Activated CD8-positive, alpha-beta T cell treated with anti-CD3 and anti-CD28 coated beads for 36 hours (primary cell): ENCODE results near the gene TRMT6. TPM values are rescaled to one million over a fixed set of nuclear protein-coding genes. Genes with fewer than 3 reads are reported as not detected.

Experiments
- ATAC-seq: fragments of 200-7000 bp; cut with Tn5 transposase; one replicate; pipeline ENCODE4 v1.10.0; 2021; ENCODE audit warnings: mild to moderate bottlenecking, moderate library complexity
- CTCF ChIA-PET: fragments of 350-600 bp; sonication (Branson Sonifier 250); formaldehyde crosslinking; loops from one replicate; lab custom pipeline; 2021; ENCODE audit warnings: antibody characterized with exemption; lab: Charles Lee
- POLR2A ChIA-PET: fragments of 350-600 bp; sonication (Branson Sonifier 250); formaldehyde crosslinking; loops from one replicate; lab custom pipeline; 2021; ENCODE audit warnings: antibody characterized with exemption; lab: Charles Lee
- DNase-seq: peaks from one replicate; pipeline ENCODE4 v3.0.0-alpha.2; 2020
- H3K27ac Mint-ChIP-seq: one replicate; pipeline ENCODE4 v1.8.0; 2021; ENCODE audit warnings: mild to moderate bottlenecking, mixed read lengths
- H3K27me3 Mint-ChIP-seq: one replicate; pipeline ENCODE4 v1.8.0; 2021; ENCODE audit warnings: mixed read lengths
- H3K36me3 Mint-ChIP-seq: one replicate; pipeline ENCODE4 v1.8.0; 2021; ENCODE audit warnings: low read depth, mixed read lengths
- H3K4me1 Mint-ChIP-seq: one replicate; pipeline ENCODE4 v1.8.0; 2021; ENCODE audit warnings: low read depth, mixed read lengths
- H3K4me3 Mint-ChIP-seq: one replicate; pipeline ENCODE4 v1.8.0; 2021; ENCODE audit warnings: mild to moderate bottlenecking, moderate library complexity, mixed read lengths
- H3K9me3 Mint-ChIP-seq: one replicate; pipeline ENCODE4 v1.8.0; 2021; ENCODE audit warnings: mixed read lengths
- intact Hi-C: fragments of 100-400 bp; cut with micrococcal nuclease; formaldehyde crosslinking; loops from one replicate; pipeline ENCODE4 v1.10.0; 2022
- total RNA-seq, 2 experiments: library from RNA; stranded (reverse); gene quantifications; one replicate each; pipeline ENCODE4 v1.2.3, GENCODE V29; 2021
- TF ChIP-seq, protein P1 (sequence below): fragments of 200-600 bp; IDR thresholded peaks from one replicate; pipeline ENCODE4 v1.8.0; 2022; ENCODE audit warnings: antibody characterized with exemption, mild to moderate bottlenecking

Gene TRMT6
- total RNA-seq, 2 experiments from 2014 or later: 15.9 to 16.7 TPM

DNA sequence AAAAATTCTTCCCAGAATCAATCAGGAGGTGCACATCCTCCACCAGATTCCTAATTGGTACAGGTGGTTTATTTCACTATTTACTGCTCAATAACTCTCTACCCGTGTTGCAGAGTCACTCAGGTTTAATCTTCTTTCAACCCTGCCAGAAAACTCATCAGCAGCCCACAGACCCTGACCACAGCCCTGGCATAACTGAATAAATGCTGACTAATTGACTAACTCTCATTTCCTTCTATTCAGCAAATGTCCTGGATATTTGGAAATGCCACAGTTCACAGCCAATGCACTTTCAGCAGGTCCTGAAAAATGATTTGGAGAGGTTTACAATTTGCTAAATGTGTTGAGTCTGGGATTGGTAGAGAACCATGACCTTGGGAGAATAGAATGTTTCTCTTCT, 62.3 kb downstream of the TRMT6 start:
- Mint-ChIP-seq H3K36me3 (no peaks in the 10 kb centered on the region), H3K4me3 (no peak overlapping the region), H3K27me3 (peaks cover 6% of the 10 kb centered on the region), H3K27ac (no peak overlapping the region), H3K4me1 (no peaks in the 10 kb centered on the region), H3K9me3 (no peaks in the 10 kb centered on the region)
- no peak for ATAC-seq
- CTCF ChIA-PET: no interaction called here
- intact Hi-C loops: no loop called here
- TF ChIP-seq, protein P1, sequence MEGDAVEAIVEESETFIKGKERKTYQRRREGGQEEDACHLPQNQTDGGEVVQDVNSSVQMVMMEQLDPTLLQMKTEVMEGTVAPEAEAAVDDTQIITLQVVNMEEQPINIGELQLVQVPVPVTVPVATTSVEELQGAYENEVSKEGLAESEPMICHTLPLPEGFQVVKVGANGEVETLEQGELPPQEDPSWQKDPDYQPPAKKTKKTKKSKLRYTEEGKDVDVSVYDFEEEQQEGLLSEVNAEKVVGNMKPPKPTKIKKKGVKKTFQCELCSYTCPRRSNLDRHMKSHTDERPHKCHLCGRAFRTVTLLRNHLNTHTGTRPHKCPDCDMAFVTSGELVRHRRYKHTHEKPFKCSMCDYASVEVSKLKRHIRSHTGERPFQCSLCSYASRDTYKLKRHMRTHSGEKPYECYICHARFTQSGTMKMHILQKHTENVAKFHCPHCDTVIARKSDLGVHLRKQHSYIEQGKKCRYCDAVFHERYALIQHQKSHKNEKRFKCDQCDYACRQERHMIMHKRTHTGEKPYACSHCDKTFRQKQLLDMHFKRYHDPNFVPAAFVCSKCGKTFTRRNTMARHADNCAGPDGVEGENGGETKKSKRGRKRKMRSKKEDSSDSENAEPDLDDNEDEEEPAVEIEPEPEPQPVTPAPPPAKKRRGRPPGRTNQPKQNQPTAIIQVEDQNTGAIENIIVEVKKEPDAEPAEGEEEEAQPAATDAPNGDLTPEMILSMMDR: no peak
- POLR2A ChIA-PET: no interaction called here
- no peak for DNase-seq

DNA sequence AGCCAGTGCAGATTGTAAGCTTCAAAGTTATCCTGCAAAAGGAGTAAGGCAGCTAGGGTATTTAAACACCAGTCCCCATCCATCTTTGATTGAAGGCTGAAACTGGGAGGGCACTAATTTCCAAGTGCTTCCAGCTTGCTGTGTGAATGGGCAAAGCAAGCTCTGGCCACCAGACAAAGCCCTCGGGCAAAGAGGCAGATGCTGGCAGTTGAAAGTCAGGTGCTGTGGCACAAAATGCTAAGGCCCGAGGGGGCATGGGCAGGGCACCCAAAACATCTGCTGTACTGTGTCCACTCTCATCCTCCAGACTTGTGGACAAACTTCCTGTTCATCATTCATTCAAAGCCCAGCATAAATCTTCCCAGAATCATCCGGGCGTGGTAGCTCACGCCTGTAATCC, 62.9 kb downstream of the TRMT6 start:
- ChIA-PET POLR2A (no interaction called here), CTCF (no interaction called here)
- H3K9me3 Mint-ChIP-seq: no peaks in the 10 kb centered on the region

More for the DNA sequence above, 62.9 kb downstream of the TRMT6 start:
- Mint-ChIP-seq H3K27me3 (peaks cover 6% of the 10 kb centered on the region), H3K4me3 (no peak overlapping the region), H3K4me1 (no peaks in the 10 kb centered on the region), H3K27ac (no peak overlapping the region), H3K36me3 (no peaks in the 10 kb centered on the region)
- ATAC-seq: no peak
- intact Hi-C loops: no loop called here
- TF ChIP-seq, protein P1: no peak
- no peak for DNase-seq

Other genes with a start within 250 kb of the TRMT6 start
- gene SHLD1, start 200.1 kb downstream of the TRMT6 start, total RNA-seq: 1 to 10 TPM; 6.5 to 6.9 TPM
- not detected for gene CHGB, start 39.0 kb downstream of the TRMT6 start, total RNA-seq
- gene MCM8, start 119 bp upstream of the TRMT6 start, total RNA-seq: 10 to 100 TPM; 46.6 to 47.8 TPM
- 10 to 100 TPM; 52.1 to 54.8 TPM for gene CRLS1, start 55.6 kb upstream of the TRMT6 start, total RNA-seq
- gene LRRN4, start 103.5 kb upstream of the TRMT6 start, total RNA-seq: not detected
- gene FERMT1, start 172.5 kb upstream of the TRMT6 start, total RNA-seq: under 1 TPM; 0.09 to 0.52 TPM